HL-60/S4 (cell line): ENCODE results near the gene GRN.
"Not testable (repeated sequence)": the region's sequence is repeated elsewhere in the genome, so short reads cannot be mapped to it uniquely, and the experiment has no call there.

Source experiments
- in situ Hi-C: fragments of 300-500 bp; cut with MboI; formaldehyde crosslinking; loops from 2 replicates; pipeline ENCODE4 v1.14.3; 2022; ENCODE audit warnings: low sequenced_read_pairs

Gene GRN

DNA sequence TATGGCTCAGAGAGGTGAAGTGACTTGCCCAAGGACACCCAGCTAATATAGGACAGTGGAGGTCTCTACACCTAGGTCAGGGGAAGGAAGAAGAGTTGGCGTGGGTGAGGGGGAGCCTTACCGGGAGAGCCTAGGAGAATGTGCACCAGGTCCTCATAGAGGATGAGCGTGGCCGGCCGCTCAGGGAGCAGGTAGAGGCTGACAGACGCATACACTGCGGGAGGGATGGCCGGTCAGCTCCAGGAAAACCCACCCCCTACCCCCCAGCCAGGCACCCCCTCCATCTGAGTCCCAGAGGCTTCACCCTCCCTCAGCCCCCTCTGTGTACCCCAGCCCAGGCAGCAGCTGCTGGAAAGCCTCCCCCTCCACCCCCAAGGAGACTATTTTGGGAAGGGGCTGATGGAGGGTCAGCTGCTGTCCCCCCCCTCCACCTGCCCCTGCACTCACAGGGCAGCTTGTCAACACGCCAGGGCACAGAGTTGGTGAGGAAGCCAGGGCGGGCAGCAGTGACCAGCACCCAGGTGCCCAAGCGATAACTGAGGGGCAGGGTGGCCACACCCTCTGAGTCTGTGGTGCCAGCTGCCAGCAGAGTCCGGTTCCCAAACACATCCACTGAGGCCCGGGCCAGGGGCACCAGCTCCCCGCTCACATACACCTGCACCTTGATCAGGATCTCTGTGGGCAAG, 14.5 kb downstream of the GRN start:
- in situ Hi-C loops: no loop called here

DNA sequence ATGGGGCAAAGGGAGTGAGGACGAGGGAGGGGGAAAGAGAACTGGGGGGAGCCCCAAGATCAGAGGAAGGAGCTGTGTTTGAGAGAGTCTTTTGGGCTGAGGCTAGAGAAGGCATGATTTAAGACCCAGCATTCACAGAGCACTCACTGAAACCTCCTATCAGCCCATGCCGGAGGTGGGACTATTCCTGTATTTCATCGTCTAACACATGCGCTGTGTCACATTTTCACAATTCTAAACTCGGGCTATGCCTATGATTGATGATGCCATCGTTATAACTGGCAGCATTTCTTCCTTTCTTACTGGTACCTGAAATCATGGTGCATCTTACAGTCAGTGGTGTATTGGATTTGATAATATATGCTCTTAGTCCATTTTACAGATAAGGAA, 15.0 kb downstream of the GRN start:
- in situ Hi-C loops: no loop called here

DNA sequence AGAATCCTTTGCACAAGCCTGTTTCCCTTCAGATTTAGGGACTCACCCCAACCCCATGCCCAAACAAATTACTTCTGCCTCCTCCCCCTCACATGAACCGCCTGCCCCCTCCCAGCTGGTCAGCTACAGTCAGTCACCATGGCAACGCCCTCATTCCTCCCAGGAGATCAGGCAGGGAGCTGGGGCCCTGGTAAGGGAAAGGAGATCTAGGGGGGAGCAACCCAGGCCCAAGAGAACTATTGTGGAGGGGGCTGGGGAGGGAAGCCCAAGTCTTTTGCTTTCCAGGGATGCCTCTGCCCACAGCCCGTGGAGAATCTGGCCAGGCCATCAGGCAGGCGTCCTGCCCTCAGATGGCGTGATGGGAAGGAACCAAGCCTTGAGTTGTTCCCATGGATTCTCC, 15.7 kb downstream of the GRN start:
- in situ Hi-C loops: no loop called here

DNA sequence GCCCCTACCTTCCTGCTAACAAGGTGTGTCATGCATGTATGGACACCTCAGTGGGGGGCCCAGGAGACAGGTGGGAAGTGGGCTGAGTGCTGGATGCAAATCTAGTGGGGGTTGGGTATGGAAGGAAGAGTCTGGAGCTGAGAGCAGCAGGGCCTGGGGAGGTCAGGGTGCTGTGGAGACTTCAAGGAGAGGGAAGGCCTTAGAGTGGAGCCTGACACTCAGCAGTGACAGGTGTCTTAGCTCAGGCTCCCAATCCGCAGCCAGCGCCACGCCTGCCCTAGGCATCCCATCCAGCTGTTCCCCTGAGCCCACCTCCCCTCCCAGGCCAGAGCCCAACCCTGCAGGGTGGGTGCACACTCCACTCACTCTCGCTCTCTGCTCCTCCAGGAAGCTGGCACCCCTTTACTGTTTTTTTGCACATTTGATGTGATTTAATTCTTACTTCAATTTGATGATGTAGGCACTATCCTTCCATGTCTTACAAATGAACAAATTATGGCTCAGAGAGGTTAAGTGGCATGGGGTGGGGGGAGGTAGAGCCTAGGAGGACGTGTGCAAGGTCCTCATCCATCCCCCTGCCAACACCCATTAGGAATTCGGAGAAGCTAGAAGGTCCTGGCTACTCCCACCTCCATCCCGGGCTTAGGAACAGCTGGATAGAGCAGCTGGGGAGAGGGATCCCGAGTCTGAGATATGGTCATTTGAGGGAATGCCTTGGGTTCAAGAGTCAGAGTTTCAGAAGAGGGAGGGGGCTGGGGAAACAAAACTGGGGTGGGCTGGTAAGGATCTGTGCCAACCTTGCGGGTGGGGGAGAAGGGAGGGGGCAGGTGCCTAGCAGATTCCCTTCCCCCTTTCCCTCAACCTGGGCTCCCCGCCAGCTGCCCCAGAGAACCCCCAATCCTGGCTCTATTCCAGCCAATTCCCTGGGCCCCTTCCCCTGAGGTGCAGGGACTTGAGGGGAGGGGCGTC, 16.5 kb downstream of the GRN start:
- in situ Hi-C loops: no loop called here

DNA sequence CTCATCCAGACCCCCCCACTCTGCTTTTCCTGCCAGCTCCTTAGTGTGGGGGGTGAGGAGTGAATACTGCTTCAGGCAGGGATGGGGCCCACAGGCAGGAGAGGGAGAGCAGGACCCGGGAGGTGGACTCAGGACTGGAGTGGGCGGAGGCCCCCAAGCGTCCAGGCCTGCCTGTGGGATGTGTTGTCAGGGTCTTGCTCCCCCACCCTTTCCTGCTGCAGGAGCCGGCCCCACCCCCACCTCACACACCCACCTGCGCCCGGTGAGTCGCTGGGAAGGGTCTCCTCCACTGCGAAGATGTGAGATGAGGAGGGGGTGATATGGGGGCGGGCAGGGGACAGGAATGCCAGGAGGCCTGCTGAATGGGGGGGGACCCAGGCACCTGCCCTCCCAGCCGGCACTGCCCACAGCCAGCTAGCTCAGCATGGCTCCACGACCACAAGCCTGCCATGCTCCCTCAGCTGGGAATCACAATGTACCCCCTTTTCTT, 17.4 kb downstream of the GRN start:
- in situ Hi-C loops: no loop called here

DNA sequence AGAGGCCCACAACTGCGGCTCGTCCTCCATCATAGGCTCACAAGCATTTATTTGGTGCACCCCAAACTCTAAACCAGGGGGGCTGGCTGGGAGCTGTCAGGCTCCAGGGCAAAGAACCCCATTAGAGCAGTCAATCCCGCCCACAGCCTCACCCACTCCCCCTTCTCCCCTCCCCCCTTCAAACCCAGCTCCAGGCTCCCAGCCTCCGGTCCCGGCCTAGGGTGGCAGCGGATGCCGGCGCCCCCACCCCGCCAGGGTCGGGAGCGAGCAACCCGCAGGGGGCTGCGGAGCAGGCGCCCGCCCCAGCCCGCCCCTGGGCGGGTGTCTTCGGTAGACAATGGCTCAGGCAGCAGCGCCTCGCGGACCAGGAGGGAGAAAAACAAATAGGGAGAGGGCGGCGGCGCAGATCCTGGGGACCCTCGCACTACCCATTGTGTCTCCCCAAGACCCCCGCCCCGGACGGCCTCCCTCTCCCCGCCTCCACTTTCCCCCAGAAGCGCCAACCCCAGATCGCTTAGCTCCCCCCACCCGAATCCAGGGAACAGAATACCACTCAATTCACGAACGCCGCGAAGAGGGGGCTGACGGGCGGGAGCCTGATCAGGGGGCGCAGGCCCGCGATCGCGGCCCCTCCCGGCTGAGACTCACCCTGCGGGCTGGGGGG, 18.0 kb downstream of the GRN start:
- in situ Hi-C loops: no loop called here

DNA sequence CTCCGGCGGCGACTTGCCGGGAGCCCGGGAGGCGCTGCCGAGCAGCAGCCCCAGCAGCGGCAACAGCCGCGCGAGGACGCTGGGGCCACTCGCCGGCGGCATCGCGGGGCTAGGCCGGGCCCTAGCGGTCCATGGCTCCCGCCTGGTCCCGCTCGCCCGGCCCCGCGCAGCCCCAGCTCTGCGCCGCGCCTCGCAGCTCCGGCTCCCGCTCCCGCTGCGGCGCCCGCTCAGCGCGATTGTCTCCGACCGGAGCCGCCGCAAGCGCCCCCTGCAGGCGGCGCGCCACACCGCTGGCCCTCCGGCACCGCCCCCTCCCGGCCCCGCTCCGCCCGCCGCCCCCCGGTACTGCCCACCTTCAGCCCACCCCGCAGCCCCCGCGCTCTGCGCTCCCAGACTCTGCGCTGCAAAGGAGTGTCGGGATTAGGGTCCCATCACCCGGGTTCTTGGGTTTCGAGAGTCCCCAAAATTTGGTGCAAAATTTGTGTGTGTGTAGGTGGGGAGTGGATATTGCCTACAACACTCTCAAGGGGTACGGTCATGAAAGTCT, 18.6 kb downstream of the GRN start, which contains the start of gene FAM171A2:
TSS of gene FAM171A2 (minus strand) at position 241 of the 547 bp plus-strand sequence. CDS start at position 102, 139 bp downstream.
- in situ Hi-C loops: no loop called here

DNA sequence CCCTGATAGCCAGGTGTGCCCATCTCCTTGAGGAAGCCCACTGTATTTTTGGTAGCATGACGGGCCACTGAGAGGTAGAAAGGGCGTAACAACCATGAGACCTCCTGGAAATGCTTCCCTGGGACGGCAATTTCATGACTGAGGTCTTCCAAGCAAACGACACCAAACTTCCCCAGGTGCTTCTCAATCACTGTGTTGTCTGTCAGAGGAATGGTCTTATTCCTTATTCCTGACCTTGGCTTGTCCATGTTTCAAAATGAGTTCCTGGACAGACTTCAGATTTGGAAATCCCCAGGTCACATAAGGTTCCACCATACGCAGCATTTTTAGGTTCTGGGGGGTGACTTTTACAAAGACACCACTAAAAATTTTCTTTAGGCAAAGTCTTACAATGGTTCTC, 19.9 kb downstream of the GRN start:
- in situ Hi-C loops: not testable (repeated sequence)

DNA sequence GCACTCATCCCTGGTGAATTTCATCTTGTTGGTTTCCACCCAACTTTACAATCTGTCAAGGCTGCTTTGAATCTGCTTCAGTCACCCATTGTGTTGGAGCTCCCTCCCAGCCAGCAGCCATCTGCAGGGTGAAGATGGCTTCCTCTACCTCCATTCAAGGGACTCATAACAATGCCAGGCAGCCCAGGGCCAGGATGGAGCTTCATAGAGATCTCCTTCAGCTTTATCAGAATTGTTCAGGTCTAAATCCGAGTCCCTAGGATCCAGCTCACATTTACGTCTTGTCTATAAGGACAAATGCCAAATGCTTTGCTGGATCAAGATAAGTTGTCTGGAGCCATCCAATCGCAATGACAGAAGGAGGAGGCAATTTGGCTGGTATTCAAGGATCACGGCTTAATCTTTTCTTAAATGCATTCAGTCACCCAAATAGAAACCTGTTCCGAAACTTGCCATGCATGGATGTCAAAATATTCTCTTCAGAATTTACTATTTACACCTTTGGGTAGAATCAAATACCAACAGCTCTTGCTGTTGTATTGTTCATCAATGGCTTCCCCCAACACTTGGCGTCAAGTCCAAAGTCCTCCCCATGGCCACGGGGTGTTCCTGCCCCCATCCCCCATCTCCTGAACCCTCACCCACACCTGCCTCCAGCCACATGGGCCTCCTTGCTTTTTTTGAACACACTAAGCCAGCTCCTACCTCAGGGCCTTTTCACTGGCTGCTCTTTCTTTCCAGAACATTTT, 22.3 kb downstream of the GRN start:
- in situ Hi-C loops: no loop called here

DNA sequence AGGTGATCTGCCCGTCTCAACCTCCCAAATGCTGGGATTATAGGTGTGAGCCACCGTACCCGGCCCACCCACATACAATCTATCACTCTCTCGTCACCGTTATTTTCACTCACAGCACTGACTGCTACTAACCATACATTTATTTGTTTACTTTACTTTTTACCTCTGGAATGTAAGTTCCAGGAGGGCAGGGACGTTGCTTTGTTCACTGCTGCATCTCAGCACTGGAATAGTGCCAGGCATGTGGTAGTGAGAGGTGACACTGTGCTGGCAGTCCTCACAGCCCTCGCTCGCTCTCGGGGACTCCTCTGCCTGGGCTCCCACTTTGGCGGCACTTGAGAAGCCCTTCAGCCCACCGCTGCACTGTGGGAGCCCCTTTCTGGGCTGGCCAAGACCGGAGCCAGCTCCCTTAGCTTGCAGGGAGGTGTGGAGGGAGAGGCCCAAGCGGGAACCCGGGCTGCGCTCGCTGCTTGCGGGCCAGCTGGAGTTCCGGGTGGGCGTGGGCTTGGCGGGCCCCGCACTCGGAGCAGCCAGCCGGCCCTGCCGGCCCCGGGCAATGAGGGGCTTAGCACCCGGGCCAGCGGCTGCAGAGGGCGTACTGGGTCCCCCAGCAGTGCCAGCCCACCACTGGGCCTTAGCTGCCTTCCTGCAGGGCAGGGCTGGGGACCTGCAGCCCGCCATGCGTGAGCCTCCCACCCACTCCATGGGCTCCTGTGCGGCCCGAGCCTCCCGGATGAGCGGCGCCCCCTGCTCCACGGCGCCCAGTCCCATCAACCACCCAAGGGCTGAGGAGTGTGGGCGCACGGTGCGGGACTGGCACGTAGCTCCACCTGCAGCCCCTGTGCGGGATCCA, 23.5 kb downstream of the GRN start:
- in situ Hi-C loops: not testable (repeated sequence)

DNA sequence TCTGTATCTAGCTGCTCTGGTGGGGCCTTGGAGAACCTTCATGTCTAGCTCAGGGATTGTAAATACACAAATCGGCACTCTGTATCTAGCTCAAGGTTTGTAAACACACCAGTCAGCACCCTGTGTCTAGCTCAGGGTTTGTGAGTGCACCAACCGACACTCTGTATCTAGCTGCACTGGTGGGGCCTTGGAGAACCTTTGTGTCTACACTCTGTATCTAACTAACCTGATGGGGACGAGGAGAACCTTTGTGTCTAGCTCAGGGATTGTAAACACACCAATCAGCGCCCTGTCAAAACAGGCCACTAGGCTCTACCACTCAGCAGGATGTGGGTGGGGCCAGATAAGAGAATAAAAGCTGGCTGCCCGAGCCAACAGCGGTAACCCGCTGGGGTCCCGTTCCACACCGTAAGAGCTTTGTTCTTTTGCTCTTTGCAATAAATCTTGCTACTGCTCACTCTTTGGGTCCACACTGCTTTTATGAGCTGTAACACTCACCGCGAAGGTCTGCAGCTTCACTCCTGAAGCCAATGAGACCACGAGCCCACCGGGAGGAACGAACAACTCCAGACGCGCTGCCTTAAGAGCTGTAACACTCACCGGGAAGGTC, 24.4 kb downstream of the GRN start:
- in situ Hi-C loops: not testable (repeated sequence)

DNA sequence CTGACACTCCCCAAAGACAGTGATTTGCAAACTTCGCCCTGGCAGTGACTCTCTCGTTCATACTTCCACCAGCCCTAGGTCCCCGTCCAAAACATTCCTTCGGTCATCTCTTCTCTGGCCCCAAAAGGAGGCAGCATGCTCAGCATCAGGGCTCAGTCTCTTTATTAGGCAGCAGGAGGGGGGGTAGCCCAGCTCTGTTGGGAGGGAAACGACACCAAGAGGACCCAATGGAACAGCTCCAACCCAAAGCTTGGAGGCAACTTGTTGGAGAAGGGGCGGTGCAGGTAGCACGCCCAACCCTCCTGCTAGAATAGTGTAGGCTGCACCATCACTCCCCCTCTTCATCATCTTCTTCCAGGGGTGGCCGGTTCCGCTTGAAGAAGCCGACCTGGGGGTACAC, 26.9 kb downstream of the GRN start:
- in situ Hi-C loops: no loop called here

DNA sequence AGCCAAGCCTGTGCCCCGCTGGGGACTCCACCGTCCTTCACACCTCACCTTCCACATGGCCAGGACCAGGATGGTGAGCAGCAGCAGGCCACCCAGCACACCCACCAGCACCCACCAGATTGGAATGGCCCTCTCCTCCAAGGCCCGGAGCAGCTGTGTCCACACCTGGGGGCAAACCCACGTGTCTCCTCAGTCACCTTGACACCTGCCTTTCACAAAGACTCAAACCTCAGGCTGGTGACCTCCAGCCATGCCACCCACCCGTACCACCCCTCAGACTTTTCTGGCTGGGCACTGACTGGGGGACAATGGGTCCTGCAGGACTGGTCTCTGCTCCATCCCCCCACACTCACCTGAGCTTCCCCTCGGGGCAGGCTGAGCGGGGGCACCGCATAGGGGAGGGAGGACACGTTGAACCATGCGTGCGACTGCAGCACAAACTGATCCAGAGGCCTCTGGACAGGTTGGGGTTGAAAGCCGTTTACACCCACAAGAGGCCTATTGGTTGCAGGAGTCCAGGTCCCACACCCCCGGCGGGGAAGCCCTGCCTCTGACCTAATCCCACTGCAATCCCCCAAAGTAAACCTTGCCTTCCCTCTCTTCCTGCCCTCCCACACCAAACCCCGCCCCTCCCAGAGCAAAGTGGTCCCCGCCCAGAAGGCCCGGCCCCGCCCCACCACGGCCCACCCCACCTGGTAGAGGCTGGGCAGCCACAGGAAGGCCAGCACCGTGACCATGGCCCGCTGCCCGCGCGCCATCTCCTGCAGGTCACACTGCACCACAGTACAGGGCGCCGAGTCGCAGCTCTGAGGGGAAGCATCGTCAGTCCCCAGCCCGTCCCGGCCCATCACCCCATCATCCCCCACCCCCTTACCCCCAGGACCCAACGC, 29.4 kb downstream of the GRN start:
- in situ Hi-C loops: no loop called here

DNA sequence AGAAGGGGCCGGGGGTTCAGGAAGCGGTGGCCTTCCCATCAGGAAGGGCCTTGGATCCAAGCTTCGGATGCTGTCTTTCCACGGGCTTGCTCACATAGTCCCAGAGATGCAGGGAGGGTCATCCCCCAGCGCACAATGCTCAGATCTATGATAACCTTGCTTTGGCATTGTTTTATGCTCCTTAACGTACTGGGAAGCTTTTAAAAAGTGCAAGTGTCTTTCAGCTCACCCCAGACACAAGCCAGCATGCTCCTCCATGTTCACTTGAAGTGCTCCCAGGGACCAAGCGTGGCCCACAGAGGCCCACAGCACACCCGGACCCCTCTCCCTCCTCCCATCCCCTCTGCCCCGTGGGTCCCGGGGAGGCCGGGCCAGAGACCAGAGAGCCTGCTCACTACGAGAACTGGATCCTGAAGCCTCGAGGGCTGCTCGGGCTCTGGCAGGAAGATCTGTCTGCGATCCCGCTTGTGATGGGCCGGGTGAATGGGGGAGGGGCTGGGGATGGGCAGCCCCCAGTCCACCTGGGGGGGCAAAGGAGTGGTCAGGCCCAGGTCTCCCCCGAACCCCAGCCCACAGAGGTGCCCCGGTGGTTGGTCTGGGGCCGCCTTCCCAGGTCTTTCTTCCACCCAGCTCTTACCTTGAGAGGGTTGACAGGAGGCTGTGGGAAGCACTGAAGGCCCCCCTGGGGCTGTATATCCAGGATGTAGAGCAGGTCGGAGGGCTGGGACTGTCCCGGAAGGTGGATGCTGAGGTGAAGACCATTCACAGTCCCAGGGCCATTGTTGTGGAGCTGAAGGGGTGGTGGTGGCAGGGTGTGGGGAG, 30.3 kb downstream of the GRN start:
- in situ Hi-C loops: no loop called here

DNA sequence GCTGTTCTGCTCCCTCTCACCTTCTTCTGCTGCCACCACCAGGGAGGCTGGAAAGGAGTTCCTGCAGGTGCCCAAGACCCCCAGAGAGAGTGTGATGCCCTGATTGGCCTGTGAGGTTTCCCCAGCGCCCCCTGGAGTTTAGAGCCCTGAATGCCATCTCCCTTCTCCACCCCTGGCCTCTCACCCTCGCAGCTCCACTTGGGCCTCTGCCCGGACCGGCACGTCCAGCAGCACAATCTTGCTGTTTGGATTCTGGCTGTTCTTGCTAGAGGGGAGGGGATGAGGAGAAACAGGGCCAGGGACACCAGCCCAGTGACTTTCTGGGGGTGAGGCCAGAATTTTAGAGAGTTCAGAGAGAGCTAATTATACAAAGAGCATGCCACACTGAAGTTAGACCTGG, 31.0 kb downstream of the GRN start:
- in situ Hi-C loops: no loop called here

DNA sequence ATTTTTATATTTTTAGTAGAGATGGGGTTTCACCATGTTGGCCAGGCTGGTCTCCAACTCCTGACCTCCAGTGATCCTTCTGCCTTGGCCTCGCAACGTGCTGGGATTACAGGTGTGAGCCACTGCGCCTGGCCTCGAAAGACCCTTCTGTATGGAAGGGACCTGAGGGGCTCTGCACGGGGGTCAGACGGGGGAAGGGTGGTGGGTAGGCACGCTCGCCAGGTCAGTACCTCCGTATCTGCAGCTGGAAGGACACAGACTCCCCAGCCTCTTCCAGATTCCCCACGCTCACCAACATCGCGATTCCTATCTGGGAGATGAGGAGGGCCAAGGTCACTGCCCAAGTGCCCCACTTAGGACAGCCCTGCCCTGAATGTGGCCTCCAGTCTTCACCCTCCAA, 31.7 kb downstream of the GRN start:
- in situ Hi-C loops: no loop called here

DNA sequence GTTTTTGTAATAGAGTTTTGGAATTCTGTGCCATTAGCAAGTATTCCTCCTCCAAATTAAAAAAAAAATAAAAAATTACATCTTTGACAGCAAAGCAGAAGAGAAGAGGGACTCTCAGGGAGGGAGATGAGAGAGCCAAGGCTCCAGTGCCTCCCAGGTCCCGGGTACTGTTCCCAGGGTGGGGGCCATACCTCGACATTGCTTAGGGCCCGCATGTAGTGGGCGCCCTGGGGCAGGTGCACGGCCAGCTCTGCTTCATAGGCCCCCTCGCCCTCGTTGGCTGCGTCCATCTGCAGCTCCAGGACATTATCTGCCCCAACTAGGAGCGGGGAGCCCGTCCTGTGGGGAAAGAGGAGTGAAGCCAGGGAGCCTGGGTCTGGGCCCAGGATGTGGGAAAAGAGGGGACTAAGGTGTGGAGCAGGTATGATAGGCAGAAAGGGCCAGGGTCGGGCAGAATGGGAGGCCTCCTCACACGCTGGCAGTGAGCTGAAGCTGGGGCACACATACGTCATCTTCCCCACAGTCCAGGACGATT, 33.1 kb downstream of the GRN start:
- in situ Hi-C loops: no loop called here
